Fibroblast of lung (primary cell): ENCODE data around the gene NCOA4.

ENCODE experiments used
- EZH2 ChIP-seq: IDR thresholded peaks from 2 replicates; pipeline ENCODE4 v1.5.1; 2012; ENCODE audit warnings: low read length, control low read depth, mild to moderate bottlenecking; ENCODE audit errors: missing control alignments
- TF ChIP-seq, protein P1 (sequence below), 2 donors: IDR thresholded peaks in 1 of 2; conservative IDR thresholded peaks in 1 of 2; 1 replicate in 1 of 2; 2 replicates in 1 of 2; pipeline ENCODE4 v1.5.1; 2011 to 2012; ENCODE audit warnings: low read length in 2 of 2, control low read depth in 1 of 2, inconsistent platforms in 1 of 2, low read depth in 1 of 2, mild to moderate bottlenecking in 1 of 2

GRCh38 chr10:46062723-46063428 is 32.5 kb upstream of the NCOA4 start:
- TF ChIP-seq, protein P1, sequence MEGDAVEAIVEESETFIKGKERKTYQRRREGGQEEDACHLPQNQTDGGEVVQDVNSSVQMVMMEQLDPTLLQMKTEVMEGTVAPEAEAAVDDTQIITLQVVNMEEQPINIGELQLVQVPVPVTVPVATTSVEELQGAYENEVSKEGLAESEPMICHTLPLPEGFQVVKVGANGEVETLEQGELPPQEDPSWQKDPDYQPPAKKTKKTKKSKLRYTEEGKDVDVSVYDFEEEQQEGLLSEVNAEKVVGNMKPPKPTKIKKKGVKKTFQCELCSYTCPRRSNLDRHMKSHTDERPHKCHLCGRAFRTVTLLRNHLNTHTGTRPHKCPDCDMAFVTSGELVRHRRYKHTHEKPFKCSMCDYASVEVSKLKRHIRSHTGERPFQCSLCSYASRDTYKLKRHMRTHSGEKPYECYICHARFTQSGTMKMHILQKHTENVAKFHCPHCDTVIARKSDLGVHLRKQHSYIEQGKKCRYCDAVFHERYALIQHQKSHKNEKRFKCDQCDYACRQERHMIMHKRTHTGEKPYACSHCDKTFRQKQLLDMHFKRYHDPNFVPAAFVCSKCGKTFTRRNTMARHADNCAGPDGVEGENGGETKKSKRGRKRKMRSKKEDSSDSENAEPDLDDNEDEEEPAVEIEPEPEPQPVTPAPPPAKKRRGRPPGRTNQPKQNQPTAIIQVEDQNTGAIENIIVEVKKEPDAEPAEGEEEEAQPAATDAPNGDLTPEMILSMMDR (conservative IDR thresholded peaks at IDR 0.05 in 1 of 2, IDR thresholded peaks at IDR 0.05 in 1 of 2; ENCODE audit: low read depth in 1 of 2, low read length in 2 of 2), result no peak
- TF ChIP-seq EZH2, result no peak
